Prostate gland (tissue), 2 donors: Measurements from ENCODE around the gene ALKAL2.

ENCODE experiments used
- CTCF ChIP-seq, 4 experiments: fragments of 200-600 bp in 2 of 4; fragments of 450-650 bp in 2 of 4; sonication (generic) in 2 of 4; IDR thresholded peaks; 1 replicate in 3 of 4; 2 replicates in 1 of 4; pipeline ENCODE4 v1.5.1; 2016 to 2019; ENCODE audit warnings: antibody characterized with exemption in 4 of 4, mild to moderate bottlenecking in 2 of 4, moderate library complexity in 2 of 4
- POLR2A ChIP-seq: fragments of 450-650 bp; IDR thresholded peaks from one replicate; pipeline ENCODE4 v1.6.1; 2016; ENCODE audit warnings: antibody characterized with exemption, mild to moderate bottlenecking

GRCh38 chr2:271917-272316 is 16.0 kb downstream of the ALKAL2 start:
- TF ChIP-seq CTCF (IDR thresholded peaks at IDR 0.05) (no peak), POLR2A (no peak)
